ENCODE results near the gene PPM1H.

The PPM1H gene

GRCh38 chr12:62907078-62907477 is 27.9 kb downstream of the PPM1H start:
- TF ChIP-seq CTCF (conservative IDR thresholded peaks at IDR 0.05): no peak
- no peak for TF ChIP-seq ZFX (IDR thresholded peaks at IDR 0.05)
- H3K27ac ChIP-seq: no peak overlapping the region

- no peak for TF ChIP-seq CTCF (conservative IDR thresholded peaks at IDR 0.05)
- no peak for TF ChIP-seq ZFX (IDR thresholded peaks at IDR 0.05)
- H3K27ac ChIP-seq: no peak overlapping the region
Measured at GRCh38 chr12:62903151-62903550, 31.8 kb downstream of the PPM1H start.

GRCh38 chr12:62900686-62901272 is 34.2 kb downstream of the PPM1H start:
- peak overlapping the region; percentile 79; the same call in 1 of the 2 replicates for H3K27ac ChIP-seq
- TF ChIP-seq CTCF (conservative IDR thresholded peaks at IDR 0.05) (no peak), ZFX (IDR thresholded peaks at IDR 0.05) (no peak)

GRCh38 chr12:62899568-62900390 is 35.2 kb downstream of the PPM1H start:
- no peak for TF ChIP-seq CTCF (conservative IDR thresholded peaks at IDR 0.05)
- TF ChIP-seq ZFX (IDR thresholded peaks at IDR 0.05): no peak
- peak overlapping the region; percentile 79; the same call in 1 of the 2 replicates for H3K27ac ChIP-seq

GRCh38 chr12:62898526-62898925 is 36.4 kb downstream of the PPM1H start:
- no peak for TF ChIP-seq CTCF (conservative IDR thresholded peaks at IDR 0.05)
- TF ChIP-seq ZFX (IDR thresholded peaks at IDR 0.05): no peak
- no peak overlapping the region for H3K27ac ChIP-seq

GRCh38 chr12:62895351-62895877 is 39.5 kb downstream of the PPM1H start:
- no peak for TF ChIP-seq ZFX (IDR thresholded peaks at IDR 0.05)
- no peak for TF ChIP-seq CTCF (conservative IDR thresholded peaks at IDR 0.05)
- H3K27ac ChIP-seq: no peak overlapping the region

GRCh38 chr12:62893276-62893675 is 41.7 kb downstream of the PPM1H start:
- TF ChIP-seq ZFX (IDR thresholded peaks at IDR 0.05) (no peak), CTCF (conservative IDR thresholded peaks at IDR 0.05) (no peak)
- no peak overlapping the region for H3K27ac ChIP-seq

Measured in C4-2B (cell line).